ENCODE data around the gene PANK3.

GRCh38 chr5:168591302-168592013 lies 12.3 kb upstream of the PANK3 start:
- TF ChIP-seq POLR2A (IDR thresholded peaks at IDR 0.05) (no peak), CTCF (IDR thresholded peaks at IDR 0.05) (no peak)
